Trophoblast cell (in vitro differentiated cells and primary cell): Measurements from ENCODE around the gene KRTAP5-2.

Experiments
- DNase-seq, 2 donors: peaks; one replicate each; pipeline ENCODE4 v3.0.0-alpha.2; 2016
- H2AFZ ChIP-seq: 2 replicates; pipeline ENCODE4 v1.6.1; 2013; ENCODE audit warnings: low read length, moderate library complexity, mild to moderate bottlenecking; ENCODE audit not compliant: insufficient read depth, poor library complexity
- H2AK5ac ChIP-seq: 2 replicates; pipeline ENCODE4 v1.6.1; 2013; ENCODE audit warnings: mild to moderate bottlenecking, low read length
- H2BK120ac ChIP-seq: 2 replicates; pipeline ENCODE4 v1.6.1; 2013; ENCODE audit warnings: low read length, mild to moderate bottlenecking, moderate library complexity; ENCODE audit not compliant: insufficient read depth, poor library complexity
- H2BK12ac ChIP-seq: 2 replicates; pipeline ENCODE4 v1.6.1; 2013; ENCODE audit warnings: mild to moderate bottlenecking, low read length, moderate library complexity
- H2BK5ac ChIP-seq: 2 replicates; pipeline ENCODE4 v1.6.1; 2013; ENCODE audit warnings: low read length, low read depth, moderate library complexity, mild to moderate bottlenecking; ENCODE audit not compliant: poor library complexity
- H3K14ac ChIP-seq: 2 replicates; pipeline ENCODE4 v1.6.1; 2013; ENCODE audit warnings: mild to moderate bottlenecking, low read length
- H3K18ac ChIP-seq: 2 replicates; pipeline ENCODE4 v1.6.1; 2013; ENCODE audit warnings: mild to moderate bottlenecking, low read length
- H3K23ac ChIP-seq: 2 replicates; pipeline ENCODE4 v1.6.1; 2013; ENCODE audit warnings: low read length
- H3K27ac ChIP-seq: 2 replicates; pipeline ENCODE4 v1.5.1; 2013; ENCODE audit warnings: low read depth, mild to moderate bottlenecking, inconsistent platforms, low read length, moderate library complexity
- H3K27me3 ChIP-seq: 2 replicates; pipeline ENCODE4 v1.6.1; 2013; ENCODE audit warnings: inconsistent platforms, mild to moderate bottlenecking, low read length, moderate library complexity; ENCODE audit not compliant: insufficient read depth
- H3K36me3 ChIP-seq, 2 experiments: 1 replicate in 1 of 2; 2 replicates in 1 of 2; pipeline ENCODE4 v1.6.1; 2013; ENCODE audit warnings: low read length in 2 of 2, mild to moderate bottlenecking in 2 of 2, moderate library complexity in 1 of 2; ENCODE audit not compliant: insufficient read depth in 2 of 2, control insufficient read depth in 1 of 2
- H3K4ac ChIP-seq: 2 replicates; pipeline ENCODE4 v1.6.1; 2013; ENCODE audit warnings: low read depth, mild to moderate bottlenecking, low read length, moderate library complexity
- H3K4me1 ChIP-seq, 2 experiments: 1 replicate in 1 of 2; 2 replicates in 1 of 2; pipeline ENCODE4 v1.6.1; 2013; ENCODE audit warnings: low read length in 2 of 2, mild to moderate bottlenecking in 2 of 2, moderate library complexity in 1 of 2; ENCODE audit not compliant: insufficient read depth in 2 of 2, control insufficient read depth in 1 of 2
- H3K4me2 ChIP-seq: 2 replicates; pipeline ENCODE4 v1.6.1; 2013; ENCODE audit warnings: inconsistent platforms, mild to moderate bottlenecking, low read length, moderate library complexity
- H3K4me3 ChIP-seq: 2 replicates; pipeline ENCODE4 v1.5.1; 2013; ENCODE audit warnings: mild to moderate bottlenecking, low read depth, low read length, inconsistent platforms
- H3K79me1 ChIP-seq: one replicate; pipeline ENCODE4 v1.6.1; 2013; ENCODE audit warnings: low read length
- H3K79me2 ChIP-seq: 2 replicates; pipeline ENCODE4 v1.6.1; 2013; ENCODE audit warnings: low read length, mild to moderate bottlenecking; ENCODE audit not compliant: control insufficient read depth, insufficient read depth, poor library complexity
- H3K9ac ChIP-seq: 2 replicates; pipeline ENCODE4 v1.6.1; 2013; ENCODE audit warnings: mild to moderate bottlenecking, low read length
- H3K9me3 ChIP-seq: 2 replicates; pipeline ENCODE4 v1.6.1; 2013; ENCODE audit warnings: low read depth, mild to moderate bottlenecking, control low read depth, inconsistent platforms, low read length; ENCODE audit not compliant: insufficient read depth
- H4K12ac ChIP-seq: 2 replicates; pipeline ENCODE4 v1.6.1; 2013; ENCODE audit warnings: low read depth, mild to moderate bottlenecking, low read length, moderate library complexity
- H4K8ac ChIP-seq: 2 replicates; pipeline ENCODE4 v1.6.1; 2013; ENCODE audit warnings: low read depth, mild to moderate bottlenecking, low read length, moderate library complexity
- H4K91ac ChIP-seq: one replicate; pipeline ENCODE4 v1.6.1; 2013; ENCODE audit warnings: low read depth, mild to moderate bottlenecking, low read length, moderate library complexity
- WGBS: extraction: QIAGEN DNeasy Blood & Tissue Kit; methylation state at CpG from one replicate; pipeline ENCODE4 v1.1.7; 2013; ENCODE audit warnings: missing lambda C conversion rate; ENCODE audit not compliant: insufficient read length, insufficient coverage; ENCODE audit errors: extremely low coverage; 5-methylcytosine and 5-hydroxymethylcytosine counted together

Gene KRTAP5-2

GRCh38 chr11:1564535-1565172 is 33.4 kb downstream of the KRTAP5-2 start:
- Histone ChIP-seq H3K4me3 (no peak overlapping the region), H4K12ac (no peak overlapping the region), H3K14ac (no peak overlapping the region), H4K91ac (no peak overlapping the region), H3K27me3 (no peaks in the 10 kb centered on the region), H2BK12ac (no peak overlapping the region), H3K4me2 (no peak overlapping the region), H3K9ac (no peak overlapping the region), H3K36me3 (peaks cover 48 to 57% of the 10 kb centered on the region in 2 experiments), H3K27ac (no peak overlapping the region), H3K23ac (no peak overlapping the region), H3K18ac (no peak overlapping the region), H3K4me1 (peaks cover 5 to 8% of the 10 kb centered on the region in 2 experiments), H2AFZ (no peak overlapping the region), H3K79me1 (no peaks in the 10 kb centered on the region), H4K8ac (no peak overlapping the region), H2BK5ac (no peak overlapping the region), H3K4ac (no peak overlapping the region), H3K79me2 (no peaks in the 10 kb centered on the region), H2BK120ac (no peak overlapping the region), H2AK5ac (no peak overlapping the region), H3K9me3 (peaks cover 3% of the 10 kb centered on the region)
- no CpG with 5 or more reads among the region's 16 CpGs for WGBS
- no peak for DNase-seq

GRCh38 chr11:1563697-1564534 is 34.2 kb downstream of the KRTAP5-2 start:
- no peaks in the 10 kb centered on the region for H3K27me3 ChIP-seq
- WGBS = no CpG with 5 or more reads among the region's 29 CpGs
- H3K27ac ChIP-seq = no peak overlapping the region
- peaks cover 51 to 62% of the 10 kb centered on the region in 2 experiments for H3K36me3 ChIP-seq
- no peak overlapping the region for H2AK5ac ChIP-seq
- no peak overlapping the region for H2BK120ac ChIP-seq
- H3K18ac ChIP-seq = no peak overlapping the region
- H4K12ac ChIP-seq = no peak overlapping the region
- no peaks in the 10 kb centered on the region for H3K79me1 ChIP-seq
- H2BK12ac ChIP-seq = no peak overlapping the region
- H3K9ac ChIP-seq = no peak overlapping the region
- H4K91ac ChIP-seq = no peak overlapping the region
- H3K4me2 ChIP-seq = no peak overlapping the region
- H3K23ac ChIP-seq = no peak overlapping the region
- H3K4ac ChIP-seq = no peak overlapping the region
- no peak for DNase-seq
- H2AFZ ChIP-seq = no peak overlapping the region
- no peaks in the 10 kb centered on the region for H3K79me2 ChIP-seq
- H2BK5ac ChIP-seq = no peak overlapping the region
- peaks cover 5 to 8% of the 10 kb centered on the region in 2 experiments for H3K4me1 ChIP-seq
- H3K4me3 ChIP-seq = no peak overlapping the region
- no peak overlapping the region for H3K14ac ChIP-seq
- H3K9me3 ChIP-seq = peaks cover 3% of the 10 kb centered on the region
- no peak overlapping the region for H4K8ac ChIP-seq

DNA sequence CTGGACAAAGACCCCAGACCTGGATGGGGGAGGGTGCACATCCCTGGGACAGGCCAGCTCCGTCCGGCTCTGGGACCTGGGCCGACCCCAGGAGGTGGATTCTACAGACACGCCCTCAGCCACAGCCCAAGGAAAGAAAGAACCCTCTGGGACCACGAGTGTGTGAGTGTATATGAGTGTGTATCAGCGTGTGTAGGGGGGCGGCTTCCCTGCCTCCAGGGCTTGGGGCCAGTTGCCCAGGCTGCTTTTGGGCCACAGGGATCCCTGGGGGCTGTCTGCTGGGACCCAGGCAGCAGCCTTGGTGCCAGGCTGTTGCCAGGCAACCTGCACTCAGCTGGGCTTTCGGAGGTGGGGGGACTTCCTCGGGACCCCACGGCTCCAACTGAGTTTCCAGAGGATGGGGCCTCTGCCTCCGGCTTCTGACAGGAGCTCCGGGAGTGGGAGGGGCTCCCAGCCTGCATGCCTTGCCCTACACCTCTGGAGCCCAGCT is 34.9 kb downstream of the KRTAP5-2 start:
- Histone ChIP-seq H4K8ac (no peak overlapping the region), H3K4ac (no peak overlapping the region), H2AFZ (no peak overlapping the region), H3K4me2 (no peak overlapping the region), H2AK5ac (no peak overlapping the region), H3K9me3 (peaks cover 3% of the 10 kb centered on the region), H2BK12ac (no peak overlapping the region), H3K79me1 (no peaks in the 10 kb centered on the region), H3K36me3 (peaks cover 56 to 66% of the 10 kb centered on the region in 2 experiments), H3K4me3 (no peak overlapping the region), H3K9ac (no peak overlapping the region), H2BK120ac (no peak overlapping the region), H3K18ac (no peak overlapping the region), H4K91ac (no peak overlapping the region), H3K23ac (no peak overlapping the region), H3K27ac (no peak overlapping the region), H3K79me2 (no peaks in the 10 kb centered on the region), H4K12ac (no peak overlapping the region), H2BK5ac (no peak overlapping the region), H3K14ac (no peak overlapping the region), H3K27me3 (no peaks in the 10 kb centered on the region), H3K4me1 (peaks cover 5 to 8% of the 10 kb centered on the region in 2 experiments)
- WGBS = no CpG with 5 or more reads among the region's 12 CpGs
- no peak for DNase-seq

- H3K23ac ChIP-seq = no peak overlapping the region
- H3K4me1 ChIP-seq = peaks cover 5 to 8% of the 10 kb centered on the region in 2 experiments
- H3K4ac ChIP-seq = no peak overlapping the region
- H3K36me3 ChIP-seq = peaks cover 60 to 69% of the 10 kb centered on the region in 2 experiments
- no peak overlapping the region for H3K9ac ChIP-seq
- H3K79me2 ChIP-seq = no peaks in the 10 kb centered on the region
- no peak overlapping the region for H3K14ac ChIP-seq
- no peak overlapping the region for H4K91ac ChIP-seq
- no peaks in the 10 kb centered on the region for H3K79me1 ChIP-seq
- no peak overlapping the region for H4K8ac ChIP-seq
- no peak overlapping the region for H2BK5ac ChIP-seq
- H3K27ac ChIP-seq = no peak overlapping the region
- H4K12ac ChIP-seq = no peak overlapping the region
- no peak overlapping the region for H3K4me2 ChIP-seq
- H2AK5ac ChIP-seq = no peak overlapping the region
- H3K9me3 ChIP-seq = peaks cover 4% of the 10 kb centered on the region
- WGBS = no CpG with 5 or more reads among the region's 14 CpGs
- H3K18ac ChIP-seq = no peak overlapping the region
- H3K27me3 ChIP-seq = no peaks in the 10 kb centered on the region
- H2AFZ ChIP-seq = no peak overlapping the region
- H3K4me3 ChIP-seq = peak overlapping the region; percentile 42
- H2BK12ac ChIP-seq = no peak overlapping the region
- DNase-seq = no peak
- no peak overlapping the region for H2BK120ac ChIP-seq
These were observed 35.5 kb downstream of the KRTAP5-2 start for GRCh38 chr11:1562469-1563148.
